DMS53 treated with DMSO at 0.1 percent for 48 hours (cell line): ENCODE data around the gene CAB39L.

Experiments used
- DNase-seq: peaks from one replicate; lab custom pipeline; 2025; ENCODE audit not compliant: unreplicated experiment; lab: John Stamatoyannopoulos, UW

The CAB39L gene

GRCh38 chr13:49443704-49444523 is at the start of gene CAB39L, which contains the start of gene SETDB2:
CAB39L (minus strand) TSS chr13:49444064; CDS start chr13:49382910, 61,154 bp downstream.
SETDB2 (plus strand) TSS chr13:49444274; CDS start chr13:49451894, 7,620 bp downstream.
- peak; percentile 93 for DNase-seq

GRCh38 chr13:49488563-49488962 is 44.7 kb upstream of the CAB39L start:
- DNase-seq = no peak

DNA sequence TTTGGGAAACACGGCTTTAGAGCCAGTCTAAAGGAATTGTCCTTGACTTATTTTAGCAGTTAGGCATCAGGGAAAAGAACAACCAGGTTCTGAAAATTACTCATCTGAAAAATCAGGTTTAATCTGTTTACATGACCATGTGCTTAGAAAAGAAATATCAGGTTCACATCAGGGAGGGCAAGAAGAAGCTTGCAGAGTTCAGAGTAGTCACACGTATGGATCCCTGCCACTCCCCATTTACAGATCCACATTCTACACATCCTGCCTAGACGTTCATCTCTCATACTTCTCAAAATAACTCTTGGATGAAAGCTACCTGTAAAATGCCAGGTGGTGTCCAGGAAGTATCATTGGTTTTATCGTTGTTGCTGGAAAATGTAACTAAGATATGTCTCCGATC is 37.9 kb upstream of the CAB39L start:
- no peak for DNase-seq

DNA sequence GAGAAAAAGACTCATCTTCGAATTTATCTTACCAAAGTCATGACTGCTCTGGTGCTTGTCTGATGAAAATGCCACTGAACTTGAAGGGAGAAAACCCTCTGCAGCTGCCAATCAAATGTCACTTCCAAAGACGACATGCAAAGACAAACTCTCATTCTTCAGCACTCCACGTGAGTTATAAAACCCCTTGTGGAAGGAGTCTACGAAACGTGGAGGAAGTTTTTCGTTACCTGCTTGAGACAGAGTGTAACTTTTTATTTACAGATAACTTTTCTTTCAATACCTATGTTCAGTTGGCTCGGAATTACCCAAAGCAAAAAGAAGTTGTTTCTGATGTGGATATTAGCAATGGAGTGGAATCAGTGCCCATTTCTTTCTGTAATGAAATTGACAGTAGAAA is 32.7 kb upstream of the CAB39L start:
- no peak for DNase-seq

- no peak for DNase-seq
Observed at GRCh38 chr13:49472186-49472585, 28.3 kb upstream of the CAB39L start.

DNA sequence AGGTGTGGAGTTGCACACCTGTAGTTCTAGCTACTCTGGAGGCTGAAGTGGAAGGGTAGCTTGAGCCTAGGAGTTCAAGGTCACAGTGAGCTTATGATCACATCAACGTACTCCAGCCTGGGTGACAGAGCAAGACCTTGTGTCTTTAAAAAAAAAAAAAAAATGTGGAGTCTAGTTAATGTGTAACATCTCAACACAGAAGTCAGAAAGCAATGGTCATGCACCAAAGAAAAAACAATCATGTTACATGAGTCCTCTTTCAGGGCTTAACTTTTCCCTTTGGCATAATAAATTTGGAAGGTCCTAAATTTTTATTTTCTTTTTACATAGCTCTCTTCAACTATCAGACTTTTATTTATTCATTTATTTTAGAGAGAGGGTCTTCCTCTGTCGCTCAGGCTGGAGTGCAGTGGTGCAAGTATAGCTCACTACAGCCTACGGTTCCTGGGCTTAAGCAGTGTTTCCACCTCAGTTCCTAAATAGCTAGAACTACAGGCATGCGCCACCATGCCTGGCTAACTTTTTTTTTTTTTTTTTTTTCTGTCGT is 22.5 kb upstream of the CAB39L start:
- peak; percentile 42 for DNase-seq

DNA sequence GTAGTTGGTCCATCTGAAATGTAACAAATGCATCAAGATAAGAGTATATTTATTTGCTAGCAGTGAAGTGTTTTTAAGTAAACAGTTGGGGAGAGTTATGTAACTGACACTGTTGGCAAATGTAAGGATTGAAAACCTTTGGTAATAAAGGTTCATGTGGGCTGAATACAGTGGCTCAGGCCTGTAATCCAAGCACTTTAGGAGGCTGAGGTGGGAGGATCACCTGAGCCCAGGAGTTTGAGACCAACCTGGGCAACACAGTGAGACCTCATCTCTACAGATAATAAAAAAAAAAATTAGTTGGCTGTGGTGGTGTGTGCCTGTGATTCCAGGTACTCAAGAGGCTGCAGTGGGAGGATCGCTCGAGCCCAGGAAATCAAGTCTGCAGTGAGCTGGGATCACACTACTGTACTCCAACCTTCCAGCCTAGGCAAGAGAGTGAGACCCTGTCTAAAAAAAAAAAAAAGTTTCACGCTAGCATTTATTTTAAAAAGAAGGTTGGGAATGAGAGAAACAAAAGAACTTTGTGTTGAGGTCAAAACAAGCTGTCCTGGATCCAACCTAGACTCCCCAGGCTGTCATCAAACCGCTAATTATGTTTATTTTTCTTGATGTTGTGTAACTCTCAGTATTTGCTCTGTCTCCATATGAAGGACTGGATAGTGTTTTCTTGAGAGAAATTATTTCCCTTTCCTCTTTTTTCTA is 20.9 kb upstream of the CAB39L start:
- no peak for DNase-seq

DNA sequence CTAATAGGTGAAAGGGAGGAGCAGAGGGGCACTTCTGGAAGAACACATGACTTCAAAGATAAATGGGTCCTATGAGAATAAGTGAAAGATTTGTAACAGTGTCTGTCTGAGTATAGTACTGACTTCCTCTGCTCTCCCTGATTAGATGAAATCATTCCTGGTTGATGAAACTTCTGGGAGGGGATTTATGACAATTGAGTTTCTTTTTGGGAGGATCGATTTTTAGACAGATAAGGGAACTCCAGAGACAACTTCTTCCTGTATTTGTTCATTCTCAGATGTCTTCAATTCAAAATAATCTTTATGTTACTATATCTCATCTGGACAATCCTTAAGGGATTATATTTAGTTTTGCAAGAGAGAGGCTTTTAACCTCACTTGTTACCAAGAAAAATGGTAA is 20.2 kb upstream of the CAB39L start:
- no peak for DNase-seq

GRCh38 chr13:49459580-49459979 is 15.7 kb upstream of the CAB39L start:
- no peak for DNase-seq

DNA sequence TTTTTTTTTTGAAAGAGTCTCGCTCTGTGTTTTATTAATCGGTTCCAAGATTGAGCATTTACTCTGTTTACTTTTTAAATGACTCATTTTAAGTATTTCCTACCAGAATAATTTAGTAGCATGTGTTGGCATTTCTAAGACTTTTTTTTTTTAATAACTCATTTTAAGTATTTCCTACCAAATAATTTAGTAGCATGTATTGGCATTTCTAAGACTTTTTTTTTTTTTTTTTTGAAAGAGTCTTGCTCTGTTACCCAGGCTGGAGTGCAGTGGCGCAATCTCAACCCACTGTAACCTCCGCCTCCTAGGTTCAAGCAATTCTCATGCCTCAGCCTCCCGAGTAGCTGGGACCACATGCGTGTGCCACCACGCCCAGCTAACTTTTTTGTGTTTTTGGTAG is 13.4 kb upstream of the CAB39L start:
- no peak for DNase-seq

GRCh38 chr13:49456156-49456555 is 12.3 kb upstream of the CAB39L start:
- DNase-seq = no peak

DNA sequence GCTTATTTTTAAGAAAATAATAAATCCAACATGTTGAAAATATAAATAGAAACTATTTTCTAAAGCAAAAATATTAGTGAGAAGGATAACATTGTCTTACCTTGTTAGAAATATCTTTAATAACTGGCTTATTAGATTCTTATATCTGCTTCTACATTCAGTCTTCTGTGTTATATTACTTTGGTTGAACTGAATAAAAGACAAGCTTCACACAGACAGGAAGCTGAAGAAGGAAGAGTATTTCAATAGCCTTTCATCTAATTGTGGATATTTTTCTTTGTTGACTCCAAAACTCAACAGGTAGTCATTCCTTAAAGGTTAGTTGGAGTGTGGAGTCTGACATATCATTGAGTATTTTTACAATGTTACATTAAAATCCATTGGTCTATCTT is 11.1 kb upstream of the CAB39L start:
- DNase-seq = no peak

- DNase-seq = no peak
Observed at GRCh38 chr13:49454388-49455006, 10.6 kb upstream of the CAB39L start.

DNA sequence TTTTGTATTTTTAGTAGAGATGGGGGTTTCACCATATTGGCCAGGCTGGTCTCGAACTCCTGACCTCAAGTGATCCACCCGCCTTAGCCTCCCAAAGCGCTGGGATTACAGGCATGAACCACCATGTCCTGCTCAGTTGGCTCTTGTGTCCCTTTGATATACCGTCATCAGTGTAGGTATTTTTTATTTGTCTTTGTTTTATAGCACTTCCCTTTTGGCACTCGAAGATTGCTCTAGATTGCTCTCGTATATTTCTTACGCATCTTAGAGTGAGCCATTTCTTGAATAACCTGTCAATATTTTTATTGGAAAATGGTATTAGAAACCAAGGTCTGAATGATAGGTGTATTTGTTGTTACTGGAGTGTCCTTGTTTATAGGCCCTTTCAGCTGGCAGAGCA is 9.6 kb upstream of the CAB39L start:
- no peak for DNase-seq

DNA sequence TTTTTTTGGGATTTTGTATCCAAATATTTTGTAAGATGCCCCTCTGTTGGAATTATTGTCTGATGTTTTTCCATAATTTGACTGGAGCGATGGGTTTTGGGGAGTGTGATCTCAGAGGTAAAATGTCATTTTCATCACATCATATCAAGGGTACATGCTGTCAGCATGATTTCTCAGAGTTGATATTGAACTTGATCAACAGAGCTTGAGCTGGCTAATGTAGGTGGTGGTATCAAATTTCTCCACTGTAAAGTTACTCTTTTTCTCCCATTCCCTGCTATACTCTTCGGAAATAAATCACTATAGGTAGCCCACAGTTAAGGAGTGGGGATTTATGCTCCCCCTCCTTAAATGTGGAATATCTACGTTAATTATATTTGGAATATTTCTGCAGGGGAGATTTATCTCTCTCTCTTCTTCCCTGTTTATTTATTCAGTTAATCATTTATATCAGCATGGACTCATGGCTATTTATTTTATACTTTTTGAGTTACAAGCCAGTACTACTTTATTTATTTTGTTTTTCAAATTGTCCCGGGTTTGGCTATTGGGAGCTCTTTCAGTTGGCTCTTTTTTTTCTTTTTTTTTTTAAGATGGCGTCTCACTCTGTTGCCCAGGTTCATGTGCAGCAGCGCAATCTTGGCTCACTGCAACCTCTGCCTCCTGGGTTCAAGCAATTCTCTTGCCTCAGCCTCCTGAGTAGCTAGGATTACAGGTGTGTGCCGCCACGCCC is 9.0 kb upstream of the CAB39L start:
- no peak for DNase-seq

GRCh38 chr13:49450105-49450819 is 6.4 kb upstream of the CAB39L start:
- no peak for DNase-seq

- no peak for DNase-seq
Observed at GRCh38 chr13:49448753-49449152, 4.9 kb upstream of the CAB39L start.

GRCh38 chr13:49446473-49446872 is 2.6 kb upstream of the CAB39L start:
- DNase-seq = no peak

DNA sequence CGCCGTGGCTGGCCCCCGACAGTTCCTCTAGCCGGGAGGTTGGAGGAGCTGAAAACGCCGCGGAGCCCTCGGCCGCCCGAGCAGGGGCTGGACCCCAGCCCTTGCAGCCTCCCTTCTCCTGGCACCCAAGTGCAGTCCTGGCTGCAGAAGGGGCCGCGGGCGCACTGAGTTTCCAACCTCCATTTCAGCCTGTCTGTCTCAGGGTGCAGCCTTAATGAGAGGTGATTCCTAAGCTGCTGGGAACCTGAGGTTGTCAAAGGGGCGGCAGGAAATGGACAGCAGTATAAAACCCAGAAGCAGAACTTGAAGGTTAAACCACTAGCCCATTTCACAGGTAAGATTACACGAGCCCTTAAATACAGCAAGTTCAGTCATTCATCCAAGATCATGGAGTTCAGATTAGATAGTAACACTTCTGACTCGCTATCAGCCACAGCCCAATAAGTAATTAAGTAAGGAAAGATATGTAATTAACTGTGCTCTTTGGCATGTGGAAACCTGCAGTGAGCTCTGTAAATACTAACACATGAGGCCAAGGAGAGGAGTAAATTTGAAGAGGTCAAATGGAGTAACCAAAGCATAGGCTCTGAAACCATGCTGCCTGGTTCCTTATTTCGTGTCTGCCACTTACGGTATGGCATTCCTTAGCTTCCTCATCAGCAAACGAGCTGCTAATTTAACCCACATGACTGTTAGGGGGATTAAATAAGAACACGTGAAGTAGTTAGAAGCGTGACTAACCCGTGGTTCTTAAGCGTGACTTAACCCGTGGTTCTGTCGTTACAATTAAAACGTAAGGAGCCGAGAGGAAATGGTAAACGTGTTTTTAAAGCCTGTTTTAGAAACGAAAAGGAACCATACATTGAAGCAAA is 896 bp upstream of the CAB39L start:
- peak; percentile 43 for DNase-seq
